GM15510 (cell line): Measurements from ENCODE around the gene MTRFR.

Experiments
- POLR2A ChIP-seq: IDR thresholded peaks from 3 replicates; pipeline ENCODE4 v1.6.1; 2011; ENCODE audit warnings: borderline replicate concordance; ENCODE audit not compliant: insufficient read length; ENCODE audit errors: extremely low read depth

Gene MTRFR

GRCh38 chr12:123242116-123242904 lies 9.1 kb downstream of the MTRFR start:
- no peak for TF ChIP-seq POLR2A

- no peak for TF ChIP-seq POLR2A
Measured at GRCh38 chr12:123243671-123244262, 10.5 kb downstream of the MTRFR start.

- no peak for TF ChIP-seq POLR2A
Measured at GRCh38 chr12:123245678-123246077, 12.4 kb downstream of the MTRFR start.

GRCh38 chr12:123250471-123251383 lies 17.5 kb downstream of the MTRFR start:
- no peak for TF ChIP-seq POLR2A

- TF ChIP-seq POLR2A = no peak
Measured at GRCh38 chr12:123251403-123252076, 18.3 kb downstream of the MTRFR start.

- TF ChIP-seq POLR2A = no peak
Measured at GRCh38 chr12:123253641-123254459, 20.6 kb downstream of the MTRFR start.

- TF ChIP-seq POLR2A = no peak
Measured at GRCh38 chr12:123254853-123255446, 21.7 kb downstream of the MTRFR start.

GRCh38 chr12:123258593-123258992 lies 25.4 kb downstream of the MTRFR start:
- TF ChIP-seq POLR2A = no peak

- no peak for TF ChIP-seq POLR2A
Measured at GRCh38 chr12:123260081-123260480, 26.8 kb downstream of the MTRFR start.

GRCh38 chr12:123261196-123261595 lies 28.0 kb downstream of the MTRFR start:
- no peak for TF ChIP-seq POLR2A

GRCh38 chr12:123263196-123263817 lies 30.1 kb downstream of the MTRFR start:
- no peak for TF ChIP-seq POLR2A

- TF ChIP-seq POLR2A = no peak
Measured at GRCh38 chr12:123264642-123265041, 31.4 kb downstream of the MTRFR start.
